Measurements from ENCODE around the gene CBFA2T3. TPM values are rescaled to one million over a fixed set of nuclear protein-coding genes. Genes with fewer than 3 reads are reported as not detected.

CBFA2T3 gene
- total and polyA plus RNA-seq, 2 donors (not counting 1 experiment from before 2014, with no cell fraction given) = 40.8 to 58.3 TPM

- Histone ChIP-seq H3K4me1 (ENCODE audit: control insufficient read depth in 2 of 2, insufficient read depth in 2 of 2, low read length in 2 of 2) (no peaks in the 10 kb centered on the region), H3K27ac (ENCODE audit: low read length in 2 of 2) (no peak overlapping the region), H3K4me2 (replicated peaks; ENCODE audit: low read depth, low read length, poor library complexity, severe bottlenecking) (no peak overlapping the region), H3K36me3 (replicated peaks in 1 of 2; ENCODE audit: control extremely low read depth in 1 of 2, control insufficient read depth in 1 of 2, extremely low read depth in 1 of 2, insufficient read depth in 2 of 2, low read length in 1 of 2) (no peaks in the 10 kb centered on the region), H3K9ac (ENCODE audit: low read length) (no peak overlapping the region), H3K79me2 (ENCODE audit: control insufficient read depth, insufficient read depth, low read length) (no peaks in the 10 kb centered on the region), H3K9me3 (ENCODE audit: control extremely low read depth in 1 of 3, control insufficient read depth in 2 of 3, insufficient read depth in 1 of 3, low read length in 2 of 3) (peaks cover 5 to 14% (median 12%) of the 10 kb centered on the region in 3 donors), H3K27me3 (replicated peaks in 1 of 4; ENCODE audit: control extremely low read depth in 1 of 4, control insufficient read depth in 3 of 4, insufficient read depth in 4 of 4, low read length in 3 of 4) (peaks cover 0 to 5% (median 0%) of the 10 kb centered on the region in 4 experiments), H3K4me3 (ENCODE audit: control extremely low read depth in 1 of 5, extremely low read depth in 1 of 5, insufficient read depth in 1 of 5, low read depth in 2 of 5, low read length in 4 of 5) (no peak overlapping the region), H4K20me1 (ENCODE audit: control insufficient read depth, insufficient read depth, low read length, poor library complexity, severe bottlenecking) (no peaks in the 10 kb centered on the region), H2AFZ (ENCODE audit: insufficient read depth, low read depth, low read length, poor library complexity, severe bottlenecking) (no peak overlapping the region)
- Mint-ChIP-seq H3K27me3 (peaks cover 9% of the 10 kb centered on the region), H3K4me3 (no peak overlapping the region), H3K9me3 (ENCODE audit: insufficient read depth) (peaks cover 5% of the 10 kb centered on the region), H3K27ac (no peak overlapping the region), H3K4me1 (peaks cover 1% of the 10 kb centered on the region)
- intact Hi-C loops (cut with micrococcal nuclease) = no loop called here
- no peak for ATAC-seq (ENCODE audit: low read depth)
- no peak for DNase-seq
- WGBS (ENCODE audit: insufficient coverage) = no CpG with 5 or more reads among the region's 4 CpGs
- CTCF ChIA-PET = no interaction called here
- TF ChIP-seq CTCF (IDR thresholded peaks at IDR 0.05) = no peak
- no peak for TF ChIP-seq EZH2 (IDR thresholded peaks at IDR 0.05; ENCODE audit: borderline replicate concordance, insufficient read depth, low read depth, low read length, poor library complexity, severe bottlenecking)
- POLR2A ChIA-PET = no interaction called here
Observed at GRCh38 chr16:89025636-89026035, 48.6 kb upstream of the CBFA2T3 start.

GRCh38 chr16:89024546-89025060 is 47.6 kb upstream of the CBFA2T3 start:
- peaks cover 0 to 7% (median 0%) of the 10 kb centered on the region in 4 experiments for H3K27me3 ChIP-seq (replicated peaks in 1 of 4; ENCODE audit: control extremely low read depth in 1 of 4, control insufficient read depth in 3 of 4, insufficient read depth in 4 of 4, low read length in 3 of 4)
- CTCF ChIA-PET = no interaction called here

More at GRCh38 chr16:89024546-89025060, 47.6 kb upstream of the CBFA2T3 start:
- Mint-ChIP-seq H3K27me3 (peaks cover 12% of the 10 kb centered on the region), H3K4me1 (peaks cover 1% of the 10 kb centered on the region), H3K4me3 (no peak overlapping the region), H3K9me3 (ENCODE audit: insufficient read depth) (peaks cover 5% of the 10 kb centered on the region), H3K27ac (no peak overlapping the region)
- ATAC-seq (ENCODE audit: low read depth) = no peak
- DNase-seq = no peak
- Histone ChIP-seq H3K9me3 (ENCODE audit: control extremely low read depth in 1 of 3, control insufficient read depth in 2 of 3, insufficient read depth in 1 of 3, low read length in 2 of 3) (peaks cover 5 to 16% (median 14%) of the 10 kb centered on the region in 3 donors), H3K4me3 (ENCODE audit: control extremely low read depth in 1 of 5, extremely low read depth in 1 of 5, insufficient read depth in 1 of 5, low read depth in 2 of 5, low read length in 4 of 5) (no peak overlapping the region), H3K4me2 (replicated peaks; ENCODE audit: low read depth, low read length, poor library complexity, severe bottlenecking) (no peak overlapping the region), H3K9ac (ENCODE audit: low read length) (no peak overlapping the region), H3K4me1 (ENCODE audit: control insufficient read depth in 2 of 2, insufficient read depth in 2 of 2, low read length in 2 of 2) (no peaks in the 10 kb centered on the region), H3K79me2 (ENCODE audit: control insufficient read depth, insufficient read depth, low read length) (no peaks in the 10 kb centered on the region), H3K36me3 (replicated peaks in 1 of 2; ENCODE audit: control extremely low read depth in 1 of 2, control insufficient read depth in 1 of 2, extremely low read depth in 1 of 2, insufficient read depth in 2 of 2, low read length in 1 of 2) (no peaks in the 10 kb centered on the region), H4K20me1 (ENCODE audit: control insufficient read depth, insufficient read depth, low read length, poor library complexity, severe bottlenecking) (no peaks in the 10 kb centered on the region), H2AFZ (ENCODE audit: insufficient read depth, low read depth, low read length, poor library complexity, severe bottlenecking) (no peak overlapping the region), H3K27ac (ENCODE audit: low read length in 2 of 2) (no peak overlapping the region)
- no peak for TF ChIP-seq CTCF (IDR thresholded peaks at IDR 0.05)
- no peak for TF ChIP-seq EZH2 (IDR thresholded peaks at IDR 0.05; ENCODE audit: borderline replicate concordance, insufficient read depth, low read depth, low read length, poor library complexity, severe bottlenecking)
- intact Hi-C loops (cut with micrococcal nuclease) = no loop called here
- WGBS (ENCODE audit: insufficient coverage) = 100% methylated on average over 6 of the region's 11 CpGs
- POLR2A ChIA-PET = no interaction called here

Data from B cell (primary cell).